ENCODE measurements around the gene NRSN2. TPM values are rescaled to one million over a fixed set of nuclear protein-coding genes. Genes with fewer than 3 reads are reported as not detected.
A peak's percentile ranks its signal among the peaks of the same experiment; 100 is the strongest.

The NRSN2 gene
- total RNA-seq = 9.7 and 9.8 TPM in 2 replicates

GRCh38 chr20:346640-347316 lies at the start of gene NRSN2:
Gene NRSN2, plus strand, starts transcription at chr20:347111. Its CDS starts 2,533 bp downstream, at chr20:349644.
- peak; percentile 58 to 66 for DNase-seq (ENCODE audit: low read depth in 2 of 2)

GRCh38 chr20:297925-298775 lies 48.8 kb upstream of the NRSN2 start:
- peak; percentile 48 to 86 for DNase-seq (ENCODE audit: low read depth in 2 of 2)

- no peak for DNase-seq (ENCODE audit: low read depth in 2 of 2)
Measured at GRCh38 chr20:298776-299391, 48.0 kb upstream of the NRSN2 start.

- no peak for DNase-seq (ENCODE audit: low read depth in 2 of 2)
Measured at GRCh38 chr20:300345-300990, 46.4 kb upstream of the NRSN2 start.

- no peak for DNase-seq (ENCODE audit: low read depth in 2 of 2)
Measured at GRCh38 chr20:301886-302848, 44.7 kb upstream of the NRSN2 start.

GRCh38 chr20:305745-306144 lies 41.2 kb upstream of the NRSN2 start:
- no peak for DNase-seq (ENCODE audit: low read depth in 2 of 2)

GRCh38 chr20:308427-309038 lies 38.4 kb upstream of the NRSN2 start:
- no peak for DNase-seq (ENCODE audit: low read depth in 2 of 2)

GRCh38 chr20:309306-309840 lies 37.5 kb upstream of the NRSN2 start:
- DNase-seq (ENCODE audit: low read depth in 2 of 2) = peak in 1 of 2 donors; percentile 38

GRCh38 chr20:309841-310644 lies 36.9 kb upstream of the NRSN2 start:
- DNase-seq (ENCODE audit: low read depth in 2 of 2) = peak; percentile 98 to 99

GRCh38 chr20:310645-311044 lies 36.3 kb upstream of the NRSN2 start:
- no peak for DNase-seq (ENCODE audit: low read depth in 2 of 2)

GRCh38 chr20:311609-312008 lies 35.3 kb upstream of the NRSN2 start:
- DNase-seq (ENCODE audit: low read depth in 2 of 2) = no peak

GRCh38 chr20:312067-312466 lies 34.8 kb upstream of the NRSN2 start:
- no peak for DNase-seq (ENCODE audit: low read depth in 2 of 2)

- no peak for DNase-seq (ENCODE audit: low read depth in 2 of 2)
Measured at GRCh38 chr20:312866-313265, 34.0 kb upstream of the NRSN2 start.

GRCh38 chr20:313402-313801 lies 33.5 kb upstream of the NRSN2 start:
- no peak for DNase-seq (ENCODE audit: low read depth in 2 of 2)

- DNase-seq (ENCODE audit: low read depth in 2 of 2) = peak in 1 of 2 donors; percentile 83
Measured at GRCh38 chr20:313948-314347, 33.0 kb upstream of the NRSN2 start.

GRCh38 chr20:316316-317068 lies 30.4 kb upstream of the NRSN2 start:
- no peak for DNase-seq (ENCODE audit: low read depth in 2 of 2)

GRCh38 chr20:324177-325044 lies 22.5 kb upstream of the NRSN2 start:
- DNase-seq (ENCODE audit: low read depth in 2 of 2) = peak; percentile 85 to 87
